A673 (cell line): ENCODE measurements around the gene FAU. TPM values are rescaled to one million over a fixed set of nuclear protein-coding genes. Genes with fewer than 3 reads are reported as not detected.

Experiments
- BruUV-seq: library from RNA; stranded (reverse); fragments of 400-500 nt; replicated peaks from 2 replicates; lab custom pipeline; 2021; lab: Mats Ljungman, UMichigan
- CTCF ChIA-PET: fragments of 300-600 bp; sonication (Branson Sonifier 250); formaldehyde crosslinking; loops from one replicate; lab custom pipeline; 2022; ENCODE audit warnings: antibody characterized with exemption; lab: Charles Lee
- POLR2A ChIA-PET: fragments of 300-600 bp; sonication (Branson Sonifier 250); formaldehyde crosslinking; loops from one replicate; lab custom pipeline; 2022; ENCODE audit warnings: antibody characterized with exemption; ENCODE audit not compliant: low non-redundant PET; lab: Charles Lee
- DNase-seq: peaks from one replicate; pipeline ENCODE4 v3.0.0-alpha.2; 2015; ENCODE audit warnings: low spot score
- H3K27ac ChIP-seq: fragments of 200-600 bp; sonication (generic); 2 replicates; pipeline ENCODE4 v1.5.1; 2016; ENCODE audit warnings: mixed run types, low read depth, mild to moderate bottlenecking, mixed read lengths, antibody characterized with exemption, low read length; ENCODE audit not compliant: poor library complexity, severe bottlenecking
- H3K27me3 ChIP-seq: fragments of 200-600 bp; sonication (generic); replicated peaks from 2 replicates; pipeline ENCODE4 v1.6.1; 2017; ENCODE audit warnings: mixed run types, low read depth, mild to moderate bottlenecking, mixed read lengths, antibody characterized with exemption, low read length; ENCODE audit not compliant: insufficient read depth, poor library complexity
- H3K36me3 ChIP-seq: fragments of 200-600 bp; sonication (generic); 2 replicates; pipeline ENCODE4 v1.6.1; 2016; ENCODE audit warnings: mixed run types, mild to moderate bottlenecking, mixed read lengths, antibody characterized with exemption, low read length; ENCODE audit not compliant: insufficient read depth, poor library complexity, severe bottlenecking
- H3K4me1 ChIP-seq: fragments of 200-600 bp; sonication (generic); 2 replicates; pipeline ENCODE4 v1.6.1; 2017; ENCODE audit warnings: mixed run types, mild to moderate bottlenecking, mixed read lengths, antibody characterized with exemption, low read length; ENCODE audit not compliant: insufficient read depth, poor library complexity, severe bottlenecking
- H3K4me3 ChIP-seq: fragments of 200-600 bp; sonication (generic); 2 replicates; pipeline ENCODE4 v1.5.1; 2016; ENCODE audit warnings: low read depth, mixed run types, mild to moderate bottlenecking, mixed read lengths, low read length; ENCODE audit not compliant: poor library complexity, severe bottlenecking
- H3K9me3 ChIP-seq: fragments of 200-600 bp; sonication (generic); 2 replicates; pipeline ENCODE4 v1.6.1; 2016; ENCODE audit warnings: mixed run types, low read depth, mild to moderate bottlenecking, mixed read lengths, antibody characterized with exemption, low read length; ENCODE audit not compliant: poor library complexity, severe bottlenecking
- CTCF ChIP-seq: fragments of 300-800, 200-600 bp; sonication (generic); conservative IDR thresholded peaks from 2 replicates; pipeline ENCODE4 v1.5.1; 2017; ENCODE audit warnings: low read depth, mild to moderate bottlenecking, antibody characterized with exemption, low read length, moderate library complexity, mixed read lengths
- EZH2 ChIP-seq: fragments of 200-600 bp; sonication (generic); IDR thresholded peaks from 2 replicates; pipeline ENCODE4 v1.6.1; 2017; ENCODE audit warnings: borderline replicate concordance, low read depth, mild to moderate bottlenecking, mixed read lengths, antibody characterized with exemption, low read length; ENCODE audit not compliant: poor library complexity, severe bottlenecking
- intact Hi-C: fragments of 100-400 bp; cut with micrococcal nuclease; formaldehyde crosslinking; loops from one replicate; pipeline ENCODE4 v1.10.0; 2022; ENCODE audit not compliant: unreplicated experiment
- total RNA-seq: library from RNA; stranded (reverse); gene quantifications from 2 replicates; pipeline ENCODE4 v1.2.3, GENCODE V29; 2021

FAU gene
- total RNA-seq, 1 experiment from 2014 or later, result 956 TPM

- Histone ChIP-seq H3K27ac (peak overlapping the region; percentile 90), H3K4me1 (peaks cover 12% of the 10 kb centered on the region), H3K9me3 (no peaks in the 10 kb centered on the region), H3K4me3 (peak overlapping the region; percentile 76), H3K36me3 (peaks cover 48% of the 10 kb centered on the region), H3K27me3 (no peaks in the 10 kb centered on the region)
- intact Hi-C loops, result no loop called here
- TF ChIP-seq EZH2 (no peak), CTCF (no peak)
- ChIA-PET CTCF (no interaction called here), POLR2A (interaction anchor here (0.6 kb wide), 1 partner anchor 52 kb away, joined by 3 read pairs; no protein-coding TSS in a partner anchor)
- no TSS peak for BruUV-seq
- no peak for DNase-seq
Observed at GRCh38 chr11:65083134-65083833, 38.6 kb downstream of the FAU start.

GRCh38 chr11:65078786-65079342, 43.1 kb downstream of the FAU start:
- ChIA-PET CTCF (no interaction called here), POLR2A (no interaction called here)
- DNase-seq, result no peak
- H3K36me3 ChIP-seq, result peaks cover 62% of the 10 kb centered on the region
- H3K9me3 ChIP-seq, result no peaks in the 10 kb centered on the region
- intact Hi-C loops, result no loop called here
- peaks cover 12% of the 10 kb centered on the region for H3K4me1 ChIP-seq
- no peak for TF ChIP-seq CTCF
- no peak for TF ChIP-seq EZH2
- no peak overlapping the region for H3K27ac ChIP-seq
- no TSS peak for BruUV-seq
- H3K27me3 ChIP-seq, result no peaks in the 10 kb centered on the region
- no peak overlapping the region for H3K4me3 ChIP-seq

GRCh38 chr11:65078151-65078550, 43.8 kb downstream of the FAU start:
- peaks cover 62% of the 10 kb centered on the region for H3K36me3 ChIP-seq
- no peak overlapping the region for H3K27ac ChIP-seq
- intact Hi-C loops, result no loop called here
- POLR2A ChIA-PET, result no interaction called here
- no TSS peak for BruUV-seq
- H3K4me3 ChIP-seq, result no peak overlapping the region
- peak; percentile 61 for DNase-seq
- no peaks in the 10 kb centered on the region for H3K9me3 ChIP-seq
- CTCF ChIA-PET, result no interaction called here
- H3K27me3 ChIP-seq, result no peaks in the 10 kb centered on the region
- H3K4me1 ChIP-seq, result peaks cover 12% of the 10 kb centered on the region
- TF ChIP-seq CTCF (peak; percentile 70), EZH2 (no peak)
